ACC112 (cell line): ENCODE measurements around the gene SPSB1.
A peak's percentile ranks its signal among the peaks of the same experiment; 100 is the strongest.
"Not testable (repeated sequence)": the region's sequence is repeated elsewhere in the genome, so short reads cannot be mapped to it uniquely, and the experiment has no call there.

Experiments used
- H2AFZ ChIP-seq: fragments of 200-600 bp; sonication (generic); one replicate; pipeline ENCODE4 v1.6.0; 2017; ENCODE audit warnings: antibody characterized with exemption, low read length; ENCODE audit not compliant: unreplicated experiment
- H3K27ac ChIP-seq: fragments of 200-600 bp; sonication (generic); 2 replicates; pipeline ENCODE4 v1.5.1; 2014; ENCODE audit warnings: low read depth, mild to moderate bottlenecking, antibody characterized with exemption, low read length, moderate library complexity
- H3K27me3 ChIP-seq: fragments of 200-600 bp; sonication (generic); 2 replicates; pipeline ENCODE4 v1.6.1; 2014; ENCODE audit warnings: mild to moderate bottlenecking, antibody characterized with exemption, low read length, moderate library complexity, mixed read lengths; ENCODE audit not compliant: insufficient read depth
- H3K36me3 ChIP-seq: fragments of 200-600 bp; sonication (generic); 2 replicates; pipeline ENCODE4 v1.6.1; 2016; ENCODE audit warnings: mild to moderate bottlenecking, antibody characterized with exemption, low read length, moderate library complexity, mixed read lengths; ENCODE audit not compliant: insufficient read depth
- H3K4me1 ChIP-seq: fragments of 200-600 bp; sonication (generic); one replicate; pipeline ENCODE4 v1.6.1; 2016; ENCODE audit warnings: low read length, mixed read lengths; ENCODE audit not compliant: insufficient read depth, unreplicated experiment, control insufficient read depth
- H3K4me3 ChIP-seq: fragments of 200-600 bp; sonication (generic); 2 replicates; pipeline ENCODE4 v1.5.1; 2014; ENCODE audit warnings: mild to moderate bottlenecking, low read depth, low read length
- H3K79me2 ChIP-seq: fragments of 200-600 bp; sonication (generic); one replicate; pipeline ENCODE4 v1.6.0; 2016; ENCODE audit warnings: low read length; ENCODE audit not compliant: control insufficient read depth, unreplicated experiment, insufficient read depth

SPSB1 gene

GRCh38 chr1:9294405-9294773 lies 1.7 kb downstream of the SPSB1 start:
- Histone ChIP-seq H3K27ac (peak overlapping the region; percentile 42; the same call in 1 of the 2 replicates), H3K4me3 (peak overlapping the region; percentile 77), H3K4me1 (peaks cover 30% of the 10 kb centered on the region), H3K36me3 (no peaks in the 10 kb centered on the region), H3K79me2 (peaks cover 53% of the 10 kb centered on the region), H3K27me3 (no peaks in the 10 kb centered on the region), H2AFZ (no peak overlapping the region)

GRCh38 chr1:9294910-9295636 lies 2.4 kb downstream of the SPSB1 start:
- peak overlapping the region; percentile 77 for H3K4me3 ChIP-seq
- peaks cover 56% of the 10 kb centered on the region for H3K79me2 ChIP-seq
- no peak overlapping the region for H2AFZ ChIP-seq
- H3K4me1 ChIP-seq = peaks cover 28% of the 10 kb centered on the region
- no peaks in the 10 kb centered on the region for H3K36me3 ChIP-seq
- H3K27me3 ChIP-seq = no peaks in the 10 kb centered on the region
- H3K27ac ChIP-seq = peak overlapping the region; percentile 42; the same call in 1 of the 2 replicates

- Histone ChIP-seq H3K27ac (no peak overlapping the region), H3K4me1 (peaks cover 30% of the 10 kb centered on the region), H2AFZ (no peak overlapping the region), H3K36me3 (no peaks in the 10 kb centered on the region), H3K79me2 (peaks cover 64% of the 10 kb centered on the region), H3K4me3 (no peak overlapping the region), H3K27me3 (no peaks in the 10 kb centered on the region)
Observed at GRCh38 chr1:9295884-9296283, 3.2 kb downstream of the SPSB1 start.

GRCh38 chr1:9296850-9297249 lies 4.2 kb downstream of the SPSB1 start:
- Histone ChIP-seq H3K27ac (no peak overlapping the region), H3K4me3 (no peak overlapping the region), H3K36me3 (no peaks in the 10 kb centered on the region), H2AFZ (no peak overlapping the region), H3K4me1 (peaks cover 30% of the 10 kb centered on the region), H3K79me2 (peaks cover 74% of the 10 kb centered on the region), H3K27me3 (no peaks in the 10 kb centered on the region)

GRCh38 chr1:9297831-9298230 lies 5.1 kb downstream of the SPSB1 start:
- no peak overlapping the region for H3K27ac ChIP-seq
- H2AFZ ChIP-seq = no peak overlapping the region
- peaks cover 79% of the 10 kb centered on the region for H3K79me2 ChIP-seq
- H3K36me3 ChIP-seq = no peaks in the 10 kb centered on the region
- no peak overlapping the region for H3K4me3 ChIP-seq
- H3K27me3 ChIP-seq = no peaks in the 10 kb centered on the region
- H3K4me1 ChIP-seq = peaks cover 37% of the 10 kb centered on the region

GRCh38 chr1:9298282-9298681 lies 5.6 kb downstream of the SPSB1 start:
- H3K4me3 ChIP-seq = no peak overlapping the region
- no peaks in the 10 kb centered on the region for H3K36me3 ChIP-seq
- peaks cover 79% of the 10 kb centered on the region for H3K79me2 ChIP-seq
- H3K4me1 ChIP-seq = peaks cover 41% of the 10 kb centered on the region
- H3K27ac ChIP-seq = no peak overlapping the region
- no peak overlapping the region for H2AFZ ChIP-seq
- no peaks in the 10 kb centered on the region for H3K27me3 ChIP-seq

- not testable (repeated sequence) for H3K4me3 ChIP-seq, H2AFZ ChIP-seq, H3K27me3 ChIP-seq, H3K36me3 ChIP-seq
- Histone ChIP-seq H3K27ac (peak overlapping the region; percentile 70), H3K4me1 (peaks cover 45% of the 10 kb centered on the region), H3K79me2 (peaks cover 79% of the 10 kb centered on the region)
Observed at GRCh38 chr1:9299571-9300541, 7.2 kb downstream of the SPSB1 start.

GRCh38 chr1:9300573-9300972 lies 7.9 kb downstream of the SPSB1 start:
- H2AFZ ChIP-seq = no peak overlapping the region
- no peaks in the 10 kb centered on the region for H3K27me3 ChIP-seq
- no peak overlapping the region for H3K4me3 ChIP-seq
- H3K4me1 ChIP-seq = peaks cover 38% of the 10 kb centered on the region
- peak overlapping the region; percentile 70 for H3K27ac ChIP-seq
- peaks cover 79% of the 10 kb centered on the region for H3K79me2 ChIP-seq
- H3K36me3 ChIP-seq = no peaks in the 10 kb centered on the region

GRCh38 chr1:9302745-9303524 lies 10.2 kb downstream of the SPSB1 start:
- H3K27ac ChIP-seq = peak overlapping the region; percentile 91
- H3K4me3 ChIP-seq = peak overlapping the region; percentile 19
- no peaks in the 10 kb centered on the region for H3K36me3 ChIP-seq
- no peak overlapping the region for H2AFZ ChIP-seq
- H3K4me1 ChIP-seq = peaks cover 36% of the 10 kb centered on the region
- no peaks in the 10 kb centered on the region for H3K27me3 ChIP-seq
- H3K79me2 ChIP-seq = peaks cover 77% of the 10 kb centered on the region

- Histone ChIP-seq H3K36me3 (no peaks in the 10 kb centered on the region), H3K27me3 (no peaks in the 10 kb centered on the region), H3K4me1 (peaks cover 36% of the 10 kb centered on the region), H2AFZ (no peak overlapping the region), H3K79me2 (peaks cover 80% of the 10 kb centered on the region), H3K4me3 (no peak overlapping the region), H3K27ac (peak overlapping the region; percentile 91)
Observed at GRCh38 chr1:9303916-9304315, 11.2 kb downstream of the SPSB1 start.
